NCI-H446 treated with DMSO at 0.1 percent for 48 hours (cell line): ENCODE measurements around the gene RBM10.

Experiments
- DNase-seq: peaks from one replicate; lab custom pipeline; 2025; lab: John Stamatoyannopoulos, UW

The RBM10 gene

GRCh38 chrX:47218920-47219815 lies 74.1 kb downstream of the RBM10 start:
- no peak for DNase-seq

- no peak for DNase-seq
Measured at GRCh38 chrX:47221756-47222155, 76.7 kb downstream of the RBM10 start.

GRCh38 chrX:47222751-47223350 lies 77.8 kb downstream of the RBM10 start:
- no peak for DNase-seq

GRCh38 chrX:47223476-47224250 lies 78.6 kb downstream of the RBM10 start:
- no peak for DNase-seq

GRCh38 chrX:47224266-47224895 lies 79.4 kb downstream of the RBM10 start:
- DNase-seq, result no peak

GRCh38 chrX:47224896-47225290 lies 79.9 kb downstream of the RBM10 start:
- DNase-seq, result no peak

GRCh38 chrX:47226071-47226470 lies 81.0 kb downstream of the RBM10 start:
- no peak for DNase-seq

- DNase-seq, result no peak
Measured at GRCh38 chrX:47226531-47227333, 81.7 kb downstream of the RBM10 start.

GRCh38 chrX:47227334-47227583 lies 82.2 kb downstream of the RBM10 start:
- DNase-seq, result no peak

- no peak for DNase-seq
Measured at GRCh38 chrX:47228550-47229270, 83.7 kb downstream of the RBM10 start.

- DNase-seq, result no peak
Measured at GRCh38 chrX:47229427-47229826, 84.4 kb downstream of the RBM10 start.

- DNase-seq, result no peak
Measured at GRCh38 chrX:47230136-47230868, 85.3 kb downstream of the RBM10 start.

- DNase-seq, result no peak
Measured at GRCh38 chrX:47231167-47231566, 86.1 kb downstream of the RBM10 start.

- DNase-seq, result no peak
Measured at GRCh38 chrX:47232197-47232802, 87.3 kb downstream of the RBM10 start.

GRCh38 chrX:47232803-47233332 lies 87.8 kb downstream of the RBM10 start, which contains the start of gene USP11:
Gene USP11, plus strand, starts transcription at chrX:47233009. Its CDS starts 35 bp downstream, at chrX:47233044.
- peak; percentile 9 for DNase-seq

- DNase-seq, result peak; percentile 92
Measured at GRCh38 chrX:47233333-47234113, 88.5 kb downstream of the RBM10 start.

GRCh38 chrX:47234583-47234982 lies 89.6 kb downstream of the RBM10 start:
- no peak for DNase-seq

GRCh38 chrX:47235691-47236103 lies 90.7 kb downstream of the RBM10 start:
- no peak for DNase-seq
